Activated CD4-positive, alpha-beta T cell treated with anti-CD3 and anti-CD28 coated beads for 24 hours (primary cell): Measurements from ENCODE around the gene EML6.
"Not testable (repeated sequence)": the region's sequence is repeated elsewhere in the genome, so short reads cannot be mapped to it uniquely, and the experiment has no call there.

Experiments
- DNase-seq, 2 donors: peaks; one replicate each; pipeline ENCODE4 v3.0.0-alpha.2; 2020; ENCODE audit warnings: low read depth in 2 of 2

Gene EML6

GRCh38 chr2:54723131-54723995, at the start of gene EML6:
Gene EML6 (plus strand): TSS chr2:54723662. CDS start chr2:54725062, 1,400 bp downstream.
- peak; percentile 96 for DNase-seq

GRCh38 chr2:54675281-54675680, 48.2 kb upstream of the EML6 start:
- DNase-seq = no peak

GRCh38 chr2:54675738-54676137, 47.7 kb upstream of the EML6 start:
- DNase-seq = no peak

- no peak for DNase-seq
These were observed 46.8 kb upstream of the EML6 start for GRCh38 chr2:54676656-54677055.

- DNase-seq = no peak
These were observed 45.8 kb upstream of the EML6 start for GRCh38 chr2:54677476-54678265.

GRCh38 chr2:54678719-54679118, 44.7 kb upstream of the EML6 start:
- DNase-seq = no peak

GRCh38 chr2:54680397-54681041, 42.9 kb upstream of the EML6 start:
- peak; percentile 21 to 22 for DNase-seq

GRCh38 chr2:54681416-54681815, 42.0 kb upstream of the EML6 start:
- no peak for DNase-seq

- DNase-seq = no peak
These were observed 39.9 kb upstream of the EML6 start for GRCh38 chr2:54683596-54683995.

GRCh38 chr2:54685263-54685775, 38.1 kb upstream of the EML6 start:
- no peak for DNase-seq

- no peak for DNase-seq
These were observed 35.8 kb upstream of the EML6 start for GRCh38 chr2:54687595-54688152.

GRCh38 chr2:54691445-54692135, 31.9 kb upstream of the EML6 start:
- DNase-seq = no peak

GRCh38 chr2:54692556-54692955, 30.9 kb upstream of the EML6 start:
- no peak for DNase-seq

GRCh38 chr2:54695378-54695777, 28.1 kb upstream of the EML6 start:
- DNase-seq = no peak

- no peak for DNase-seq
These were observed 25.5 kb upstream of the EML6 start for GRCh38 chr2:54697934-54698333.

GRCh38 chr2:54698926-54699325, 24.5 kb upstream of the EML6 start:
- DNase-seq = not testable (repeated sequence)

GRCh38 chr2:54699665-54700064, 23.8 kb upstream of the EML6 start:
- no peak for DNase-seq

- no peak for DNase-seq
These were observed 22.4 kb upstream of the EML6 start for GRCh38 chr2:54701029-54701428.

- no peak for DNase-seq
These were observed 19.2 kb upstream of the EML6 start for GRCh38 chr2:54704238-54704637.

GRCh38 chr2:54704688-54705605, 18.5 kb upstream of the EML6 start:
- DNase-seq = no peak
